ENCODE results near the gene PRPSAP2. TPM values are rescaled to one million over a fixed set of nuclear protein-coding genes. Genes with fewer than 3 reads are reported as not detected.

PRPSAP2 gene
- total and polyA plus RNA-seq, 2 of the 4 experiments (the other 2 are of a cell fraction), result 22.9 to 28.1 TPM

- Histone ChIP-seq H3K9ac (ENCODE audit: low read depth, low read length) (peak overlapping the region; percentile 89), H3K9me3 (ENCODE audit: control insufficient read depth, insufficient read depth, low read length) (no peaks in the 10 kb centered on the region), H3K4ac (ENCODE audit: low read depth, low read length) (peak overlapping the region; percentile 52; the same call in 1 of the 2 replicates), H2AFZ (replicated peaks; ENCODE audit: low read length, poor library complexity) (peak overlapping the region; percentile 88), H2BK5ac (ENCODE audit: low read depth, low read length, poor library complexity, severe bottlenecking) (peak overlapping the region; percentile 19), H3K27ac (ENCODE audit: insufficient read depth, low read length) (peak overlapping the region; percentile 53), H3K18ac (ENCODE audit: low read depth, low read length) (no peak overlapping the region; the same call in 1 of the 2 replicates), H3K56ac (ENCODE audit: extremely low read depth, insufficient read depth, low read length) (peak overlapping the region; percentile 63; the same call in 1 of the 2 replicates), H4K20me1 (ENCODE audit: insufficient read depth, low read length) (peaks cover 7% of the 10 kb centered on the region), H2AK5ac (ENCODE audit: low read depth, low read length) (no peak overlapping the region), H3K4me2 (ENCODE audit: low read depth, low read length) (peak overlapping the region; percentile 99), H4K8ac (ENCODE audit: low read depth in 2 of 2, low read length in 2 of 2) (peak overlapping the region in 1 of 2 experiments; percentile 46; a peak in 1 of 4 replicates), H3K4me3 (ENCODE audit: insufficient read depth, low read depth, low read length) (peak overlapping the region; percentile 83), H4K91ac (ENCODE audit: insufficient read depth, low read depth, low read length) (0 out of 2 replicates have a peak overlapping the region, but pooled peaks have one; percentile 10), H3K23ac (ENCODE audit: low read depth, low read length) (peak overlapping the region; percentile 82), H2BK120ac (ENCODE audit: low read depth, low read length) (no peak overlapping the region), H4K5ac (ENCODE audit: low read depth, low read length) (no peak overlapping the region), H3K36me3 (ENCODE audit: control insufficient read depth, insufficient read depth, low read length) (no peaks in the 10 kb centered on the region), H3K27me3 (ENCODE audit: control insufficient read depth, insufficient read depth, low read length) (no peaks in the 10 kb centered on the region), H3K4me1 (ENCODE audit: control insufficient read depth, insufficient read depth, low read length) (peaks cover 4% of the 10 kb centered on the region; the same call in 1 of the 2 replicates), H3K14ac (replicated peaks; ENCODE audit: low read depth, low read length) (peak overlapping the region; percentile 57), H3K79me1 (ENCODE audit: low read depth in 1 of 2, low read length in 2 of 2) (peaks cover 25 to 67% of the 10 kb centered on the region in 2 experiments), H2AK9ac (replicated peaks; ENCODE audit: low read depth, low read length, poor library complexity) (peak overlapping the region; percentile 34), H2BK15ac (ENCODE audit: low read depth, low read length) (no peak overlapping the region), H2BK20ac (ENCODE audit: low read depth, low read length) (no peak overlapping the region), H3K9me1 (ENCODE audit: insufficient read depth, low read length) (0 out of 2 replicates have a peak, but pooled peaks cover 7% of the 10 kb centered on the region)
- in situ Hi-C loops (cut with MboI; ENCODE audit: low sequenced_read_pairs) (no loop called here), intact Hi-C loops (cut with micrococcal nuclease) (loop anchor here (5.0 kb wide), 1 partner anchor 79 kb away; no protein-coding TSS in a partner anchor), dilution Hi-C loops (cut with HindIII; ENCODE audit: low sequenced_read_pairs, unreplicated experiment) (no loop called here)
- no peak for TF ChIP-seq MXI1 (IDR thresholded peaks at IDR 0.05; ENCODE audit: borderline replicate concordance, low read depth, low read length)
- TF ChIP-seq, protein P1, sequence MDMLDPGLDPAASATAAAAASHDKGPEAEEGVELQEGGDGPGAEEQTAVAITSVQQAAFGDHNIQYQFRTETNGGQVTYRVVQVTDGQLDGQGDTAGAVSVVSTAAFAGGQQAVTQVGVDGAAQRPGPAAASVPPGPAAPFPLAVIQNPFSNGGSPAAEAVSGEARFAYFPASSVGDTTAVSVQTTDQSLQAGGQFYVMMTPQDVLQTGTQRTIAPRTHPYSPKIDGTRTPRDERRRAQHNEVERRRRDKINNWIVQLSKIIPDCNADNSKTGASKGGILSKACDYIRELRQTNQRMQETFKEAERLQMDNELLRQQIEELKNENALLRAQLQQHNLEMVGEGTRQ (IDR thresholded peaks at IDR 0.05; ENCODE audit: low read depth, low read length), result no peak
- no peak for TF ChIP-seq BHLHE40 (IDR thresholded peaks at IDR 0.05; ENCODE audit: low read depth, low read length)
- no peak for TF ChIP-seq POLR2A (IDR thresholded peaks at IDR 0.05; ENCODE audit: low read depth, low read length)
- TF ChIP-seq ELK1 (IDR thresholded peaks at IDR 0.05; ENCODE audit: borderline replicate concordance, low read depth, low read length), result no peak
- no peak for TF ChIP-seq CEBPB (IDR thresholded peaks at IDR 0.05; ENCODE audit: low read depth, low read length)
- no peak for TF ChIP-seq SMC3 (IDR thresholded peaks at IDR 0.05; ENCODE audit: low read depth, low read length)
- TSS peak; percentile 59 for BruUV-seq (replicated peaks)
- no peak for DNase-seq
- ChIA-PET POLR2A (ENCODE audit: unreplicated experiment) (interaction anchor here (0.6 kb wide), 1 partner anchor 10 kb away, joined by 4 read pairs; no protein-coding TSS in a partner anchor), CTCF (no interaction called here)
- WGBS, 2 experiments (ENCODE audit: extremely low coverage in 2 of 2, insufficient read length in 1 of 2), result no CpG with 5 or more reads among the region's 12 CpGs
- no peak for ATAC-seq (ENCODE audit: low read depth)
Observed at GRCh38 chr17:18858567-18859245, 775 bp downstream of the PRPSAP2 start.
